SKM-1 treated with dmso at 0.1 percent for 144 hours (cell line): Measurements from ENCODE around the gene ZDHHC6.
"Not testable (repeated sequence)": the region's sequence is repeated elsewhere in the genome, so short reads cannot be mapped to it uniquely, and the experiment has no call there.

Experiments
- DNase-seq: peaks from one replicate; lab custom pipeline; 2025; ENCODE audit not compliant: unreplicated experiment; lab: John Stamatoyannopoulos, UW

ZDHHC6 gene

GRCh38 chr10:112393341-112393740 lies 53.4 kb downstream of the ZDHHC6 start:
- DNase-seq: no peak

GRCh38 chr10:112390125-112390703 lies 56.5 kb downstream of the ZDHHC6 start:
- no peak for DNase-seq

DNA sequence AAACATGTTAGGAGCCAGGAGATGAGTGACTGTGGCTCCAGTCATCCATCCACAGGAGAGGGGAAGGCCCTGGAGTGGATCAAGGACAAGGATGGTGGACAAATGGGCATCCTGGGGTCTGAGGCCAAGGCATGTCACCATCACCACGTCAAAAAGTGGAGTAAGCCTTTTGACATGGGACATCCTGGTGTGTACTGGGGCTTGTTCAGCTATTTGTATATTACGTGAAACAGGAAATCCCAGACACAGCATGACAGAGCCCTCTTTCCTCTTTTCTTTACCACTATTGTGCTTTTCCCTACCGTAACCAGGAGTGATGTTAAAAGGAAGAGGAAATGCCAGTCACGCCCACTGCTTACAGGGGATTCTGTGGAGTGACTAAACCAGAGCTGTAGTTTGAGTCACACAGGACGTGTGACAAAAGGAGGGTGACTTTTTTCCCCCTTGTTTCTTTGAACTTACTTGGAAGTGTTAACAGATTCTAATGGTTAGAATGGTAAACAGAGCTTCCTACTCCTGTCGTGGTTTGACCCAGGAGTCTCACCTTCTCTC lies 57.4 kb downstream of the ZDHHC6 start:
- DNase-seq: no peak

GRCh38 chr10:112388548-112388947 lies 58.2 kb downstream of the ZDHHC6 start:
- no peak for DNase-seq

GRCh38 chr10:112388056-112388455 lies 58.7 kb downstream of the ZDHHC6 start:
- not testable (repeated sequence) for DNase-seq

GRCh38 chr10:112385201-112385600 lies 61.5 kb downstream of the ZDHHC6 start:
- DNase-seq: no peak

GRCh38 chr10:112384141-112384540 lies 62.6 kb downstream of the ZDHHC6 start:
- DNase-seq: no peak

GRCh38 chr10:112383325-112383724 lies 63.4 kb downstream of the ZDHHC6 start:
- no peak for DNase-seq

- DNase-seq: no peak
These were observed 64.0 kb downstream of the ZDHHC6 start for GRCh38 chr10:112382515-112383235.
